Esophagus squamous epithelium (tissue), 5 donors: ENCODE measurements around the gene LEF1. TPM values are rescaled to one million over a fixed set of nuclear protein-coding genes. Genes with fewer than 3 reads are reported as not detected.

Source experiments
- DNase-seq: peaks from one replicate; lab custom pipeline; 2025; lab: John Stamatoyannopoulos, UW
- H3K27ac ChIP-seq, 4 donors: fragments of 200-600 bp; sonication (generic); one replicate each; pipeline ENCODE4 v1.5.1; 2016 to 2019; ENCODE audit warnings: mild to moderate bottlenecking in 1 of 4
- H3K27me3 ChIP-seq, 4 donors: fragments of 200-600 bp; sonication (generic); 1 replicate in 3 of 4; 2 replicates in 1 of 4; pipeline versions ENCODE4 v1.5.1 to v1.6.0; 2017 to 2021; ENCODE audit warnings: antibody characterized with exemption in 1 of 4
- H3K36me3 ChIP-seq, 3 donors: fragments of 200-600 bp; sonication (generic); one replicate each; pipeline ENCODE4 v1.5.1; 2016 to 2019
- H3K4me1 ChIP-seq, 3 donors: fragments of 200-600 bp; sonication (generic); one replicate each; pipeline ENCODE4 v1.5.1; 2017 to 2019
- H3K4me3 ChIP-seq, 4 donors: fragments of 200-600 bp; sonication (generic); 1 replicate in 3 of 4; 2 replicates in 1 of 4; pipeline ENCODE4 v1.5.1; 2016 to 2019; ENCODE audit warnings: mild to moderate bottlenecking in 2 of 4, moderate library complexity in 1 of 4
- H3K9me3 ChIP-seq, 3 donors: fragments of 200-600 bp; sonication (generic); one replicate each; pipeline ENCODE4 v1.5.1; 2016 to 2019
- POLR2A ChIP-seq, 4 donors: fragments of 450-650 bp; IDR thresholded peaks; one replicate each; pipeline ENCODE4 v1.6.1; 2017; ENCODE audit warnings: antibody characterized with exemption in 4 of 4, mild to moderate bottlenecking in 4 of 4, moderate library complexity in 3 of 4
- WGBS, 2 donors: methylation state at CpG; one replicate each; pipeline ENCODE4 v1.1.5; 2018; 5-methylcytosine and 5-hydroxymethylcytosine counted together
- intact Hi-C: fragments of 100-400 bp; cut with DNase I; formaldehyde crosslinking; loops from one replicate; pipeline ENCODE4 v1.15.0; 2022
- total RNA-seq, 4 donors: library from RNA; depleted of rRNA; stranded (reverse); fragments of >200 nt; gene quantifications; one replicate each; pipeline ENCODE4 v1.1.0, GENCODE V29; 2016
- TF ChIP-seq, protein P1 (sequence below), 6 experiments: fragments of 450-650 bp in 4 of 6; fragments of 200-600 bp in 2 of 6; sonication (generic) in 2 of 6; IDR thresholded peaks; one replicate each; pipeline ENCODE4 v1.5.1; 2016 to 2019; ENCODE audit warnings: antibody characterized with exemption in 6 of 6, mild to moderate bottlenecking in 4 of 6, moderate library complexity in 4 of 6
- donor health status: DM: yes; HTN: yes; CAD: no.

LEF1 gene
- total RNA-seq, 4 donors from 2014 or later = 8.0 to 13.9 (median 10.1) TPM

DNA sequence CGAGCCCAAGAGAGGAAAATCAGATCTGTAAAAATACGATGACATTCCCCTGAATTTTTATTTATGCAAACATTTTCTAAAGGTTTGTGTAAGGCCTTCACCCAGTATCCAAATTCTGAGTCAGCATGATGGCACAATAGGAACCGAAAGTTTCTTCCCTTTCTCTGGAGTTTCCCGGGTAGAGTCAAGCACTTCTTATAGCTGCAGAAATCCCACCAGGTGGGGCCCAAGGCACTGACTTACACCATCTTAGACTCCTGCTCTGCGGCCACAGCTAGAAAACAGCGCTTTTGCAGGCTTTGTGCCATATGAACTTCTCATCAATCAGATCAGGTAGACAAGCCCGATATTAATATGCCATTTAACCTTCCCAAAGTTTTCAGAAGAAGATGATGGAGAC, 13.4 kb downstream of the LEF1 start:
- TF ChIP-seq, protein P1, sequence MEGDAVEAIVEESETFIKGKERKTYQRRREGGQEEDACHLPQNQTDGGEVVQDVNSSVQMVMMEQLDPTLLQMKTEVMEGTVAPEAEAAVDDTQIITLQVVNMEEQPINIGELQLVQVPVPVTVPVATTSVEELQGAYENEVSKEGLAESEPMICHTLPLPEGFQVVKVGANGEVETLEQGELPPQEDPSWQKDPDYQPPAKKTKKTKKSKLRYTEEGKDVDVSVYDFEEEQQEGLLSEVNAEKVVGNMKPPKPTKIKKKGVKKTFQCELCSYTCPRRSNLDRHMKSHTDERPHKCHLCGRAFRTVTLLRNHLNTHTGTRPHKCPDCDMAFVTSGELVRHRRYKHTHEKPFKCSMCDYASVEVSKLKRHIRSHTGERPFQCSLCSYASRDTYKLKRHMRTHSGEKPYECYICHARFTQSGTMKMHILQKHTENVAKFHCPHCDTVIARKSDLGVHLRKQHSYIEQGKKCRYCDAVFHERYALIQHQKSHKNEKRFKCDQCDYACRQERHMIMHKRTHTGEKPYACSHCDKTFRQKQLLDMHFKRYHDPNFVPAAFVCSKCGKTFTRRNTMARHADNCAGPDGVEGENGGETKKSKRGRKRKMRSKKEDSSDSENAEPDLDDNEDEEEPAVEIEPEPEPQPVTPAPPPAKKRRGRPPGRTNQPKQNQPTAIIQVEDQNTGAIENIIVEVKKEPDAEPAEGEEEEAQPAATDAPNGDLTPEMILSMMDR (IDR thresholded peaks at IDR 0.05) = no peak
- no peak for TF ChIP-seq POLR2A (IDR thresholded peaks at IDR 0.05)
- Histone ChIP-seq H3K27ac (no peak overlapping the region), H3K4me1 (no peaks in the 10 kb centered on the region), H3K27me3 (peaks cover 0 to under 1% (median 0%) of the 10 kb centered on the region in 4 donors), H3K9me3 (no peaks in the 10 kb centered on the region), H3K4me3 (no peak overlapping the region), H3K36me3 (no peaks in the 10 kb centered on the region)
- WGBS, 2 donors = 47 to 62% methylated on average over 7 of the region's 7 CpGs
- DNase-seq = no peak
- intact Hi-C loops = no loop called here

DNA sequence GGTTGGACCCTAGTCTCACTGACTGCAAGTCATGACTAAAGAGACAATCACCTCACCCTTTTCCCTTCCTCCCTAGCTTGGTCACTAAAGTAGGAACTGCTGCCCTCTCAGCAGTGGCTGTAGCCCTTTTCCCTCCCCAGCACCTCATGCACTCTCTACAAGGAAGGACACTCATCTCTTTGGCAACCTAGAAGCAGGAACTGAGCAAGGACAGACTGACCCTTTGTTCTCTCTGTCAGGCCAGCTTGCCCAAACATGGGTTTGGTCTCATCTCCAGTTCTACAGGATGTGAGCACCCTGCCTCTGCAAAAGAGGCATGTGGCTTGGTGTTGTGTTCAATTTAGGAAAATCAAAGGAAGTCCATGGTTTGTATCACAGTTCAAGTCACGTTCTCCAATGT, 15.8 kb downstream of the LEF1 start:
- H3K27me3 ChIP-seq = no peaks in the 10 kb centered on the region
- H3K4me1 ChIP-seq = no peaks in the 10 kb centered on the region
- H3K36me3 ChIP-seq = no peaks in the 10 kb centered on the region
- no peak overlapping the region for H3K27ac ChIP-seq
- no peaks in the 10 kb centered on the region for H3K9me3 ChIP-seq
- WGBS, 2 donors = 92 to 100% methylated on average over 1 of the region's 1 CpG
- TF ChIP-seq POLR2A (IDR thresholded peaks at IDR 0.05) = no peak
- TF ChIP-seq, protein P1 (IDR thresholded peaks at IDR 0.05) = no peak
- DNase-seq = no peak
- intact Hi-C loops = no loop called here
- no peak overlapping the region for H3K4me3 ChIP-seq

DNA sequence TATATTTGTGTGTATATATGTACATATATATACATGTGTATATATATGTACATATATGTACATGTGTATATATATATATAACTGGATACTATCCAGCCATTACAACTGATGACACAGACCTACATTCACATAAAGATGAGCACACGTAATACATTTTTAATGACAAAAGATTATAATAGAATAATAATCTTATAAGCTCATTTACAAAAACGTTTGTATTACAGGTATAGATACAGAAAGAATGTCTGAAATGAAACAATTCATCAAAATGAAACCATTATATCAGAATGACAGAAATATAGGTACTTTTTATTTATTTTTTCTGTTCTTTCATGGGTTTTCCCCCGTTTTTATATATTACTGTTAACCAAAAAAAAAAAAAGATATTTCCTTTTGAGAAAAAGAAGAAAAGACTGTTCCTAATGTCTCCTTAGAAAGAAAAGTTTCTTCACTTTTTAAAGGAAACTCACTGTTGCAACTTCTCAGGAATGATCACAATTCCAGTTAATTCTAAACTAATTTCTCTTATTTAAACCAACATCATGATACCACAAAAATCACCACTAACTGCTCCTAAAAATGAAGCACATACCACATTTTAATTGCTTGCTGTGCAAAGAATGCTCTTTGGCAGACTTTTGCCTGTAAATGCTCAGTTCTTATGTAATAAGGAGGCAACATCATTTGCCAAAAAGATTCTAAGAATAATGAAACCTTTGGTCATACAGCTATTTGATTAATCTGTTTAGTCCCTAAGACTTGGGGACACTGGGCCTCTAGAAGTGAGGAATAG, 18.9 kb downstream of the LEF1 start:
- Histone ChIP-seq H3K27me3 (no peaks in the 10 kb centered on the region), H3K36me3 (no peaks in the 10 kb centered on the region), H3K27ac (no peak overlapping the region), H3K4me3 (no peak overlapping the region), H3K9me3 (no peaks in the 10 kb centered on the region), H3K4me1 (no peaks in the 10 kb centered on the region)
- DNase-seq = no peak
- intact Hi-C loops = no loop called here
- TF ChIP-seq, protein P1 (IDR thresholded peaks at IDR 0.05) = no peak
- no peak for TF ChIP-seq POLR2A (IDR thresholded peaks at IDR 0.05)
- WGBS, 2 donors = 55 to 59% methylated on average over 3 of the region's 3 CpGs

DNA sequence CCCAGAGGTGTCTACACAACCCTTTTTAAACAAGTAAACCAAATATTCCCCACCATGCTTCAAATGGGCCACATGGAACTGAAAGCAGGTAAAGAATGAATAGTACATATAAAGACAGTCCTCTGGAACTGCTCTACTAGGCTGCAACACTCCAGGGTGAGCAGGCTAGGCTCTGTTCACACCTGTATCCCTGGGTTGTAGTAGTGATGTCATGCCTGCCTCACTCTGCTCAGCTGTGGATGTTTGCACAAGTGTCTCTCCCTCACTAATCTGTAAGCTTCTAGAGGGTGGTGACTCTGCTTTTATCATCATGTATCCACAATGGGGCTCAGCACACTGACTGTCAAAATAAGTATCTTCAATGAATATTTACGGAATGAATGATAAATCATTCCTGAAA, 20.4 kb downstream of the LEF1 start:
- Histone ChIP-seq H3K27me3 (no peaks in the 10 kb centered on the region), H3K27ac (no peak overlapping the region), H3K9me3 (no peaks in the 10 kb centered on the region), H3K4me3 (no peak overlapping the region), H3K4me1 (no peaks in the 10 kb centered on the region), H3K36me3 (no peaks in the 10 kb centered on the region)
- DNase-seq = no peak
- WGBS, 2 donors = 85 to 89% methylated on average over 1 of the region's 1 CpG
- intact Hi-C loops = no loop called here
- TF ChIP-seq POLR2A (IDR thresholded peaks at IDR 0.05) = no peak

DNA sequence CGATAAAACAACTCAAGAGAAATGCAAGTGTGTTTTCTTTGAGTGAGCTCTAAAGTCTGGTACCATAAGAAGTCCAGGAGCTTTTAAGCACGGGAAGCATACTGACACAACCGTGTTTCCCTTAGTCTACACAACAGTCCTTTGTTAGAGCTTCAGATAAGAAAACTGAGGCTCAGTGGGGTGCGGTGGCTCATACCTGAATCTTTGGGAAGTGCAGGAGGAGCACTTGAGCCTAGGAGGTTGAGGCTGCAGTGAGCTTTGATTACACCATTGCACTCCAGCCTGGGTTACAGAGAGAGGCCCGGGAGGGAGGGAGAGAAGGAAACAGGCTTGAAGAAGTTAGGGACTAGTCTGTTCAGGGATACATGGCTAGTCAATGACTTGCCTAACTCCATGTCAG, 21.9 kb downstream of the LEF1 start:
- WGBS, 2 donors = 80 to 85% methylated on average over 5 of the region's 5 CpGs

More for the DNA sequence above, 21.9 kb downstream of the LEF1 start:
- Histone ChIP-seq H3K27ac (no peak overlapping the region), H3K36me3 (no peaks in the 10 kb centered on the region), H3K27me3 (no peaks in the 10 kb centered on the region), H3K4me1 (no peaks in the 10 kb centered on the region), H3K4me3 (no peak overlapping the region), H3K9me3 (no peaks in the 10 kb centered on the region)
- intact Hi-C loops = no loop called here
- no peak for DNase-seq
- no peak for TF ChIP-seq POLR2A (IDR thresholded peaks at IDR 0.05)
- TF ChIP-seq, protein P1 (IDR thresholded peaks at IDR 0.05) = no peak
